Muscle layer of duodenum (tissue), 2 donors: ENCODE results near the gene PDCD11.
"Not testable (repeated sequence)": the region's sequence is repeated elsewhere in the genome, so short reads cannot be mapped to it uniquely, and the experiment has no call there.

ENCODE experiments used
- H3K27ac ChIP-seq: one replicate; pipeline ENCODE4 v1.7.0; 2013; ENCODE audit warnings: mild to moderate bottlenecking, low read length
- H3K27me3 ChIP-seq: one replicate; pipeline ENCODE4 v1.7.0; 2013; ENCODE audit warnings: low read depth, mild to moderate bottlenecking, control low read depth, low read length
- H3K36me3 ChIP-seq, 2 donors: one replicate each; pipeline ENCODE4 v1.7.0; 2013; ENCODE audit warnings: low read length in 2 of 2, control low read depth in 1 of 2, mild to moderate bottlenecking in 1 of 2; ENCODE audit not compliant: insufficient read depth in 2 of 2, control insufficient read depth in 1 of 2
- H3K4me1 ChIP-seq, 2 donors: one replicate each; pipeline ENCODE4 v1.7.0; 2013; ENCODE audit warnings: low read length in 2 of 2, mild to moderate bottlenecking in 2 of 2, control low read depth in 1 of 2, moderate library complexity in 1 of 2; ENCODE audit not compliant: insufficient read depth in 2 of 2, control insufficient read depth in 1 of 2
- H3K4me3 ChIP-seq, 2 donors: one replicate each; pipeline ENCODE4 v1.7.0; 2013; ENCODE audit warnings: low read length in 2 of 2, low read depth in 1 of 2, mild to moderate bottlenecking in 1 of 2
- H3K9me3 ChIP-seq, 2 donors: one replicate each; pipeline ENCODE4 v1.7.0; 2013; ENCODE audit warnings: low read length in 2 of 2, control low read depth in 1 of 2, mild to moderate bottlenecking in 1 of 2; ENCODE audit not compliant: control insufficient read depth in 1 of 2
- donor health status: healthy.

PDCD11 gene, protein sequence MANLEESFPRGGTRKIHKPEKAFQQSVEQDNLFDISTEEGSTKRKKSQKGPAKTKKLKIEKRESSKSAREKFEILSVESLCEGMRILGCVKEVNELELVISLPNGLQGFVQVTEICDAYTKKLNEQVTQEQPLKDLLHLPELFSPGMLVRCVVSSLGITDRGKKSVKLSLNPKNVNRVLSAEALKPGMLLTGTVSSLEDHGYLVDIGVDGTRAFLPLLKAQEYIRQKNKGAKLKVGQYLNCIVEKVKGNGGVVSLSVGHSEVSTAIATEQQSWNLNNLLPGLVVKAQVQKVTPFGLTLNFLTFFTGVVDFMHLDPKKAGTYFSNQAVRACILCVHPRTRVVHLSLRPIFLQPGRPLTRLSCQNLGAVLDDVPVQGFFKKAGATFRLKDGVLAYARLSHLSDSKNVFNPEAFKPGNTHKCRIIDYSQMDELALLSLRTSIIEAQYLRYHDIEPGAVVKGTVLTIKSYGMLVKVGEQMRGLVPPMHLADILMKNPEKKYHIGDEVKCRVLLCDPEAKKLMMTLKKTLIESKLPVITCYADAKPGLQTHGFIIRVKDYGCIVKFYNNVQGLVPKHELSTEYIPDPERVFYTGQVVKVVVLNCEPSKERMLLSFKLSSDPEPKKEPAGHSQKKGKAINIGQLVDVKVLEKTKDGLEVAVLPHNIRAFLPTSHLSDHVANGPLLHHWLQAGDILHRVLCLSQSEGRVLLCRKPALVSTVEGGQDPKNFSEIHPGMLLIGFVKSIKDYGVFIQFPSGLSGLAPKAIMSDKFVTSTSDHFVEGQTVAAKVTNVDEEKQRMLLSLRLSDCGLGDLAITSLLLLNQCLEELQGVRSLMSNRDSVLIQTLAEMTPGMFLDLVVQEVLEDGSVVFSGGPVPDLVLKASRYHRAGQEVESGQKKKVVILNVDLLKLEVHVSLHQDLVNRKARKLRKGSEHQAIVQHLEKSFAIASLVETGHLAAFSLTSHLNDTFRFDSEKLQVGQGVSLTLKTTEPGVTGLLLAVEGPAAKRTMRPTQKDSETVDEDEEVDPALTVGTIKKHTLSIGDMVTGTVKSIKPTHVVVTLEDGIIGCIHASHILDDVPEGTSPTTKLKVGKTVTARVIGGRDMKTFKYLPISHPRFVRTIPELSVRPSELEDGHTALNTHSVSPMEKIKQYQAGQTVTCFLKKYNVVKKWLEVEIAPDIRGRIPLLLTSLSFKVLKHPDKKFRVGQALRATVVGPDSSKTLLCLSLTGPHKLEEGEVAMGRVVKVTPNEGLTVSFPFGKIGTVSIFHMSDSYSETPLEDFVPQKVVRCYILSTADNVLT (N-terminal part only)

DNA sequence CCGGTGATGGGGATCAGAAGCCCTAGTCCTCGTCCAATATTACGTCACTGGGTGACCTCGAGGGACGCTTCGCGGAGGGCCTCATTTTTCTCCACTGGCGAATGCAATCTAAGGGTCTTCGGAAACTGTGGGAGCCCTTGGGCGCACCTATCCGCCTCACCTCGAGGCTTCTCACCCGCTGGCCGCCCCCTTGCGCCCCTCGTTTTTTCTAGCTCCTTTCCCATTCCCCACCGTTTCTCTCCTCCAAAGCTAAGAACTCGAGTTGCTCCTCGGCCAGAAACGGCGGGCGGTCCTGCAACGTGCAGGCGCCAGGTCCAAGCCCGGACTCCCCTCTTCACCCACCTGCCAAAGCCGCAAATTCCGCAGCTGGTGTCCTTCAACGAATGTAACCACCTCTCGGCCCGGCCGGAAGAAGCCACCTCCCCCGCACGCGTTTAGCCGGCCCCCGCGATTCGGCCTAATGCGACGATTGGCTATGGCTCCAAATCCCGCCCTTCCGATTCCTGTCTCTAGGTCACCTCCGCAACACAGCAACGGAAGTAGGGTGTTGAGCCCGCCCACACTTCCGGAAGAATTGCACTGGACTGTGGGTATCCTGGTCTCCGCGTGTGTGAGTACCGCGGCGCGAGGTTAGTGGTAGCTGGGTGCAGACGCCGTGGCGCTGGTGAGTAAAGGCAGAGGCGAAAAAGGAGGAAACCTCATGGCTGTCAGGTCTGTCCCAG is at the start of gene PDCD11, which contains the start of gene ATP5MK:
TSS of gene PDCD11 (plus strand) at position 560 of the 722 bp plus-strand sequence. CDS start 1,801 bp downstream, outside the sequence.
TSS of gene ATP5MK (minus strand) at position 409 of the 722 bp plus-strand sequence. CDS start 4,018 bp downstream, outside the sequence.
- H3K27ac ChIP-seq, result peak within 1 kb of the TSS; percentile 94
- H3K9me3 ChIP-seq, result no peaks in the 10 kb centered on the region
- H3K36me3 ChIP-seq, result peaks cover 20 to 32% of the 10 kb centered on the region in 2 donors
- peaks cover 13 to 38% of the 10 kb centered on the region in 2 donors for H3K4me1 ChIP-seq
- peak within 1 kb of the TSS; percentile 91 to 96 for H3K4me3 ChIP-seq
- H3K27me3 ChIP-seq, result no peaks in the 10 kb centered on the region

DNA sequence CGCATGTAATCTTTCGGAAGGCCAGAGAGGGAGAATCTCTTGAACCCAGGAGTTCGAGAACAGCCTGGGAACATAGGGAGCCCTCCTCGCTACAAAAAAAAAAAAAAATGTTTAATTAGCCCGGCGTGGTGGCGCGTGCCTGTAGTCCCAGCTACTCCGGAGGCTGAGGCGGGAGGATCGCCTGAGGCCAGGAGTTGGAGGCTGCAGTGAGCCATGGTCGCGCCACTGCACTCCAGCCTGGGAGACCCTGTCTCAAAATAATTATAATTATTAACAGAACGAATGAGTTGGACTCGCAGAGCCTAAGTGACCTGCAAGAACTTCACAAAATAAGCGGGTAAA is 46.3 kb upstream of the PDCD11 start:
- Histone ChIP-seq H3K9me3 (no peaks in the 10 kb centered on the region), H3K4me1 (no peaks in the 10 kb centered on the region), H3K27me3 (no peaks in the 10 kb centered on the region), H3K27ac (no peak overlapping the region), H3K4me3 (peak overlapping the region; percentile 62 to 81), H3K36me3 (peaks cover 17% of the 10 kb centered on the region in 2 donors)

DNA sequence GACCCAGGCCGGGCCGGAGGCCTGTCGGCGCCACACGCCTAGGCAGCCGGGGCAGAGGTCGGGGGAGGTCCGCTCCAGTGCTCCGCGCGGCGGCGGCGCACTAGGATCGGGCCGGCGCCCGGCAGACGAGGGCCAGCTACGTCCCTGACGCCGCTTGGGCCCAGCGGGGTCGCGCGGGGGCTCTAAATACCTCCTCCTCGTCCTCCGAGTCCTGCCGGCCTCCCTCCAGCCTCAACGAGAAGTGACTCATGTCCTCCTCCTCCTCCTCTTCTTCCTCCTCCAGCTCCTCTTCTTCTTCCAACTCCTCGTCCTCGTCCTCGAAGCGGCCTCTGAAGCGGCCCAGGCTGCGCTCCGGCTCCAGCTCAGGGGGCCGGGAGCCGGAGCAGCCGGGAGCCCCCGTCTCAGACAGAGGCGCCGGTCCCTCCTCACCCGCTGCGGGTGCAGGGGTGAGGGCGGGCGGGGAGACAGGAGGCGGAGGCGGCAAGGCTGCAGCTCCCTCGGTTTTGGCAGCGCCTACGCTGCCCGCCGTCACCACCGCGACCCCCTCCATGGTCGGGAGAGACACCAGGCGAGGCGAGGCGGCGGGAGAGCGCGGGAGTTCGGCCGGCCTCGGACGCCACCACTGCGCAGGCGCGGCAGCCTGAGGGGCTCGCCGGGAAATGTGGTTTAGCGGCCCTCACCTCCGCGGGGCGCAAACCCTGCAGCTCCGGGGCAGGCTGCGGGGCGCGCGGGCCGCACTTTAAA is 45.7 kb upstream of the PDCD11 start, which contains the start of gene PCGF6:
TSS of gene PCGF6 (minus strand) at position 624 of the 744 bp plus-strand sequence. CDS start at position 550, 74 bp downstream.
- peak within 1 kb of the TSS; percentile 70 to 81 for H3K4me3 ChIP-seq
- H3K9me3 ChIP-seq, result no peaks in the 10 kb centered on the region
- H3K4me1 ChIP-seq, result no peaks in the 10 kb centered on the region
- no peaks in the 10 kb centered on the region for H3K27me3 ChIP-seq
- peaks cover 11 to 13% of the 10 kb centered on the region in 2 donors for H3K36me3 ChIP-seq
- H3K27ac ChIP-seq, result no peak within 1 kb of the TSS

DNA sequence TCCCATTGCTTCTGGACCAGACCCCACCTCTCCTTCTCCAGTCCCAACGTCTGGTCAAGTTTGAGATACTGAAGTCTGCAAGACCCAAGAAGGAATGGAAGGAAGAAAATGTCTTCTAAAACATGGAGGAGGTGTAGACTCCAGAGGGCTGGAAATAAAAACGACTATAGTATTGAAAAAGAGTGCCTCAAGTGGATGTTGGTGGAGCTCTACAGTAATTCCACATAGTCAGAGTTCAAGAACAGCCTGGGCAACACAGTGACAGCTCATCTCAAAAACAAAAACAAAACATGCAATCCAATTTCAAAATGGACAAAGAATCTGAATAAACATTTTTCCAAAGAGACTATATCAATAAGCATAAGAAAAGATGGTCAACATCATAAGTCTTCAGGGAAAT is 43.1 kb upstream of the PDCD11 start:
- Histone ChIP-seq H3K27me3 (no peaks in the 10 kb centered on the region), H3K36me3 (no peaks in the 10 kb centered on the region), H3K27ac (no peak overlapping the region), H3K4me3 (no peak overlapping the region), H3K9me3 (no peaks in the 10 kb centered on the region), H3K4me1 (no peaks in the 10 kb centered on the region)

DNA sequence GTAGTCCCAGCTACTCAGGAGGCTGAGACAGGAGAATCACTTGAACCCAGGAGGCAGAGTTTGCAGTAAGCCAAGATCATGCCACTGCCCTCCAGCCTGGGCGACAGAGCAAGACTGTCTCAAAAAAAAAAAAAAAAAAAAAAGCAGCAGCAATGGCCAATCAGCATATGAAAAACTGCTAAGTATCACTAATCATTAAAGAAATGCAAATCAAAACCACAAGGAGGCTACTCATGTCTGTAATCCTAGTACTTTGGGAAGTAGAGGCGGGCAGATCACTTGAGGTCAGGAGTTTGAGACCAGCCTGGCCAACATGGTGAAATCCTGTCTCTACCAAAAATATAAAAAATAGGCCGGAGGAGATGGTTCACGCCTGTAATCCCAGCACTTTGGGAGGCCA is 41.9 kb upstream of the PDCD11 start:
- not testable (repeated sequence) for H3K36me3 ChIP-seq, H3K27ac ChIP-seq, H3K4me1 ChIP-seq, H3K27me3 ChIP-seq, H3K4me3 ChIP-seq, H3K9me3 ChIP-seq

DNA sequence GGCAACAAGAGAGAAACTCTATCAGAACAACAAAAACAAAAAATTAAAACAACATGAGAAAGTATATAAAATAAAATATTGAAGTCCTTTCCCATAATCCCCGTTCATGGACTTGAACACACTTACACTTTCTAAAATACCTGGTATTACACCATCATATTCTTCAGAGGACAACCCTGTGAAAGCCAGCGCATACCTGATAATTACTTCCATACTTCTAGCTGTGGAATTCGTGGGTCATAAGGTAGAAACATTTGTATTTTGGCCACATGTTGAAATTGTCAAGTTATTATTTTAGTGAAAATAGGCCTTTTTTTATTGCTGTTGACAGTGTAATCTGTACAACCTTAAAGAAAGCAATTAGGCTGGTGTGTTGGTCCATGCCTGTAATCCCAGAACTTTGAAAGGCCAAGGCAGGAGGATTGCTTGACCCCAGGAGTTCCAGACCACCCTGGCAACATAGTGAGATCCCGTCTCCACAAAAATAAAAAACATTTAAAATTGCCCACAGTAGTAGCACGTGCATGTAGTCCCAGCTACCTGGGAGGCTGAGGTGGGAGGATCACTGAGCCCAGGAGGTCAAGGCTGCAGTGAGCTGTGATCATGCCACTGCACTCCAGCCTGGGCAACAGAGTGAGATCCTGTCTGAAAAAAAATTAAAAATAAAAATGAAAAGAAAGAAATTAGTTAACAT is 40.4 kb upstream of the PDCD11 start:
- Histone ChIP-seq H3K27me3 (no peaks in the 10 kb centered on the region), H3K4me3 (no peak overlapping the region), H3K4me1 (no peaks in the 10 kb centered on the region), H3K27ac (no peak overlapping the region), H3K36me3 (no peaks in the 10 kb centered on the region), H3K9me3 (no peaks in the 10 kb centered on the region)

DNA sequence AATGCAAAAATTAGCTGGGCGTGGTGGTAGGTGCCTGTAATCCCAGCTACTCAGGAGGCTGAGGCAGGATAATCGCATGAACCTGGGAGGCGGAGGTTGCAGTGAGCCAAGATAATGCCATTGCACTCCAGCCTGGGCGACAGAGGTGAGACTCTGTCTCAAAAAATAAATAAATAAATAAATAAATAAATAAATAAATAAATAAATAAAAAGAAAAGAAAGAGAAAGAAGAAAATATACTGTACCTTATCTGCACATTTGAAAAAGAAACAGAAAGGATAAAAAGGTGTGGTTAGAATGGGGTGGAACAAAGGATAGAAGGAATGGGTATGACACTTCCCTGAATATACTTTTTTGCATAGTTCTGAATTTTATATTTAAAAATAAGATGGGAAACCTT is 36.9 kb upstream of the PDCD11 start:
- H3K9me3 ChIP-seq, H3K4me1 ChIP-seq, H3K4me3 ChIP-seq, H3K27me3 ChIP-seq, H3K27ac ChIP-seq, H3K36me3 ChIP-seq: not testable (repeated sequence)

DNA sequence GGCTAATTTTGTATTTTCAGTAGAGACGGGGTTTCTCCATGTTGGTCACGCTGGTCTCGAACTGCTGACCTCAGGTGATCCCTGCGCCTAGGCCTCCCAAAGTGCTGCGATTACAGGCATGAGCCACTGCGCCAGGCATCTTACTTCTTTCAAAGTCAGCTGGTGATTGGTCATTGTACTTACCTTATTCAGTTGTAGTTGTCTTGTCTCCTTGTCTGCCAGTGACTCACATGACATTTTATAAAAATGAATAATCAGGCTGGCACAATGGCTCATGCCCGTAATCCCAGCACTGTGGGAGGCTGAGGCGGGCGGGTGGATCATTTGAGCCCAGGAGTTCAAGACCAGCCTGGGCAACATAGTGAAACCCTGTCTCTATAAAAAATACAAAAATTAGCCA is 35.6 kb upstream of the PDCD11 start:
- not testable (repeated sequence) for H3K36me3 ChIP-seq, H3K4me1 ChIP-seq, H3K4me3 ChIP-seq

DNA sequence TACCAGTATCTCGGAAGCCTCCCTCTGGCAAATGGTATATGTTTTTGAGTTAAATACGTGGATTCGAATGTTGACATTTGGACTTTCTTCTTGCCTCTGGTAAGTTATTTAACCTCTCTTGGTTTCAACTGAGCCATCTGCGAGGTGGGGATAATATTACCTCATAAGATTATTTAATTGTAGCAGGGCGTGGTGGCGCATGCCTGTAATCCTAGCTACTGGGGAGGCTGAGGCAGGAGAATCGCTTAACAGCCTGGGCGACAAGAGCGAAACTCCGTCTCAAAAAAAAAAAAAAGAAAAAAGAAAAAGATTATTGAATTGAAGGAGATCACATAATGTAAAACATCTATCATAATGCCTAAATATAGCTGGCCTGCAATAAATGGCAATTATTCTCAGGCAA is 29.0 kb upstream of the PDCD11 start:
- Histone ChIP-seq H3K27me3 (no peaks in the 10 kb centered on the region), H3K36me3 (no peaks in the 10 kb centered on the region), H3K4me3 (peak overlapping the region; percentile 65 to 99), H3K9me3 (no peaks in the 10 kb centered on the region), H3K27ac (peak overlapping the region; percentile 59), H3K4me1 (peaks cover 0 to 13% of the 10 kb centered on the region in 2 donors)

More for the DNA sequence above, 35.6 kb upstream of the PDCD11 start:
- H3K27me3 ChIP-seq, H3K9me3 ChIP-seq, H3K27ac ChIP-seq: not testable (repeated sequence)
